Measurements from ENCODE around the gene FAM3B.

The FAM3B gene, protein sequence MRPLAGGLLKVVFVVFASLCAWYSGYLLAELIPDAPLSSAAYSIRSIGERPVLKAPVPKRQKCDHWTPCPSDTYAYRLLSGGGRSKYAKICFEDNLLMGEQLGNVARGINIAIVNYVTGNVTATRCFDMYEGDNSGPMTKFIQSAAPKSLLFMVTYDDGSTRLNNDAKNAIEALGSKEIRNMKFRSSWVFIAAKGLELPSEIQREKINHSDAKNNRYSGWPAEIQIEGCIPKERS

DNA sequence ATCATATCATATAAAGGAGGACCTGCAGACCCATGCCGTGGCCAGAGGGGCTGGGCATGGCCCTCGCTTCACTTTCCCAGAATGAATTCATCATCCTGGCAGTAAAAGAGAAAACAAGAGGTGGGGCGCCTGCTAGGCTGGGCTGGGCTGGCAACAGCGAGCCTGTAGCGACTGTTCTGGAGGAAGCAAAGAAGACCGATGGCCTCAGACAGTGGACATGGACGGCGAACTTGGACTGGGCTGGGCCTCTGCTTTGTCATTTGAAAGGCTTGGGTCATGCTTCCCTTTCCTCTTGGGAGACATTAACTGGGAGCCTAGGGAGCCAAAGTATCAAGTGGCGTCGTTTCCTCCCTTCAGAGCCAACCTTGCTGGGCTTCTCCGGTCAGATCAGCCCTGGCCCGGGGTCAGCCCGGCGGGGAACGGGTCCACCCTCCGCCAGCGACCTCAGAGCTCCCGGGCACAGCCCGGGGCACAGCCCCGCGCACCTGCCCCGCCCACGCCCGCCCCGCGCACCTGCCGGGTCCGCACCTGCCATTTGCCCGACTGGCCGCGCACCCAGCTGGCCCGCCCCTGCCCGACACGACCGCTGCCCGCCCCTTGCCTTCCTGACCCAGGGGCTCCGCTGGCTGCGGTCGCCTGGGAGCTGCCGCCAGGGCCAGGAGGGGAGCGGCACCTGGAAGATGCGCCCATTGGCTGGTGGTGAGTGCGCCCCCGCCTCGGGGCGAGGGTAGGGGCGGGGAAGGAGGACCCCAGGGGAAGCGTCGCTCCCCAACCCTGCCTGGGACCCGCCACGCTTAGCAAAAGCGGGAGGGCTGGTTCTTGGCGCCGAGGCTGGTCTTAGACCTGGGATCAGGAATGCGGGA, at the start of gene FAM3B:
Gene FAM3B, plus strand, starts transcription at position 602 of the 863 bp plus-strand sequence. Its CDS starts 79 bp downstream, at position 681.
- DNase-seq (ENCODE audit: low read depth), result no peak
- H3K4me3 ChIP-seq (ENCODE audit: control insufficient read depth, low read depth, low read length), result no peak within 1 kb of the TSS
- TF ChIP-seq, protein P1, sequence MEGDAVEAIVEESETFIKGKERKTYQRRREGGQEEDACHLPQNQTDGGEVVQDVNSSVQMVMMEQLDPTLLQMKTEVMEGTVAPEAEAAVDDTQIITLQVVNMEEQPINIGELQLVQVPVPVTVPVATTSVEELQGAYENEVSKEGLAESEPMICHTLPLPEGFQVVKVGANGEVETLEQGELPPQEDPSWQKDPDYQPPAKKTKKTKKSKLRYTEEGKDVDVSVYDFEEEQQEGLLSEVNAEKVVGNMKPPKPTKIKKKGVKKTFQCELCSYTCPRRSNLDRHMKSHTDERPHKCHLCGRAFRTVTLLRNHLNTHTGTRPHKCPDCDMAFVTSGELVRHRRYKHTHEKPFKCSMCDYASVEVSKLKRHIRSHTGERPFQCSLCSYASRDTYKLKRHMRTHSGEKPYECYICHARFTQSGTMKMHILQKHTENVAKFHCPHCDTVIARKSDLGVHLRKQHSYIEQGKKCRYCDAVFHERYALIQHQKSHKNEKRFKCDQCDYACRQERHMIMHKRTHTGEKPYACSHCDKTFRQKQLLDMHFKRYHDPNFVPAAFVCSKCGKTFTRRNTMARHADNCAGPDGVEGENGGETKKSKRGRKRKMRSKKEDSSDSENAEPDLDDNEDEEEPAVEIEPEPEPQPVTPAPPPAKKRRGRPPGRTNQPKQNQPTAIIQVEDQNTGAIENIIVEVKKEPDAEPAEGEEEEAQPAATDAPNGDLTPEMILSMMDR (IDR thresholded peaks at IDR 0.05; ENCODE audit: control insufficient read depth, insufficient read depth, low read depth, low read length, missing control alignments), result no peak

DNA sequence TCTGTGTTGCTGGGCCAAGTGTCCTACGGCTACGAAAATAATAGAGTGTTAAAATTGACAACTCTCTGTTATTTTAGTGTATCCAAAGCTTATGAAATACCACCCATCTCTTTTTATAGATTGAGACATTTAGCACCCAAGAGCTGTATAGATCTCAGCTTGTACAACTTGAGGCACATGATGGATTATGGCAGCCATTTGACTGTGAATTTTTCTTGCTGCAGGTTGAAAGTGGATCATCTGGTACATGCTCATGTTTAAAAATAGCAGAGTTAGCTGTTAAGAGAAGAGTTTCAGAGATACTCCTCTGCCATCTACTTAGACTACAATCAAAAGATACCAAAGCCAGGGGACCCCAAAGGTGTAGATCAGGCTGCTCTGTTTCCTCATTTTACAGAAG, 49.3 kb upstream of the FAM3B start:
- no peak overlapping the region for H3K4me3 ChIP-seq (ENCODE audit: control insufficient read depth, low read depth, low read length)
- DNase-seq (ENCODE audit: low read depth), result no peak
- TF ChIP-seq, protein P1 (IDR thresholded peaks at IDR 0.05; ENCODE audit: control insufficient read depth, insufficient read depth, low read depth, low read length, missing control alignments), result no peak

DNA sequence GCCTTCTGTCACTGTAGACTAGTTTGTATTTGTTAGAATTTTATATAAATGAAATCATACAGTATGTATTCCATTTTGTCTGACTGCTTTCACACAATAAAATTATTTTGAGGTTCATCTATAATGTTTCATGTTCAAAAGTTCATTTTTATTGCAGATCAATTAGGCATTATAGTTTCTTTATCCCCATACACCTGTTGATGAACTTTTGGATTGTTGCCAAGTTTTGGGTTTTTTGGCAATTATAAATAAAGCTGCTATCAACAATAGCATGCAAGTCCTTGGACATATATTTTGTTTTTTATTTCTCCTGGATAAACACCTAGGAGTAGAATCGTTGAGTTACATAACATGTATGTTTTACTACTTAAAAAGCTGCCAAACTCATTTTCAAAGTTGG, 47.1 kb upstream of the FAM3B start:
- DNase-seq (ENCODE audit: low read depth), result no peak
- H3K4me3 ChIP-seq (ENCODE audit: control insufficient read depth, low read depth, low read length), result no peak overlapping the region
- TF ChIP-seq, protein P1 (IDR thresholded peaks at IDR 0.05; ENCODE audit: control insufficient read depth, insufficient read depth, low read depth, low read length, missing control alignments), result no peak

DNA sequence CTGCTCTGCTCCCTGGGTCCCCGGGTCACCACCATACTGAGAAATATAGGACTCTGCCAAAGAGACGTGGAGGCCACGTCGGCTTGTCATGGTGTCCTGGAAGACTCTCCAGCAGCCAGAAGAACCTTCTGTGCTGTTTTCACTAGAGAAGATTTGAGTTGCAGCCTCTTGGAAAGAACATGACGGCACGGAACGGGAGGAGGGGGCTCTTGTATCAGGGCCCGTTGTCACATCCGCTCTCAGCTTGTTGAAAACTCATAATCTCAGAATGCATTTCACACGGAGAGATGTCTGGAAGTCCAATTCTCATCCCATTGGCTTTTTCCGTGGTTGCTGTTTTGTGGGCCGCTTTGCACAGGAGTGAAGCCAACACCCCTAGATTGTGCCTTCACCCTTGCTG, 39.4 kb upstream of the FAM3B start:
- no peak overlapping the region for H3K4me3 ChIP-seq (ENCODE audit: control insufficient read depth, low read depth, low read length)
- DNase-seq (ENCODE audit: low read depth), result no peak
- TF ChIP-seq, protein P1 (IDR thresholded peaks at IDR 0.05; ENCODE audit: control insufficient read depth, insufficient read depth, low read depth, low read length, missing control alignments), result no peak

DNA sequence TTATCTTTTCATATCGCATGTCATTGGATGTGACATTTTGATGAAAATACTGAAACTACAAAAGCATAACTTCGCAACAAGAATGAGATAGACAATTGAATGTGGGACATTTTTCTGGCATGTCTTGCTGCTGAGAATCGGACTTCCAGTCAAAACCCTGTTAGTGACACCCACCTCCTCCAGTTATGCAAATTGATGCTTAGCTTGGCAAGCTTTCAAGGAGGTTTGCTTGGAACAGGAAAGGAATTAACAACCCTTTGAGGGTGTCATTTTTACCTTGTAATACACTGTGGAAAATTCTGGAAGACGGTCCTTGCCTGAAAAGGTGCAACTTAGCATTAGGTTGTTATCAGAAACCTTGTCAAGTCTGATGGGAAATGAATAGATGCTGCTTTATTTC, 38.8 kb upstream of the FAM3B start:
- TF ChIP-seq, protein P1 (IDR thresholded peaks at IDR 0.05; ENCODE audit: control insufficient read depth, insufficient read depth, low read depth, low read length, missing control alignments), result no peak
- H3K4me3 ChIP-seq (ENCODE audit: control insufficient read depth, low read depth, low read length), result no peak overlapping the region
- DNase-seq (ENCODE audit: low read depth), result no peak

DNA sequence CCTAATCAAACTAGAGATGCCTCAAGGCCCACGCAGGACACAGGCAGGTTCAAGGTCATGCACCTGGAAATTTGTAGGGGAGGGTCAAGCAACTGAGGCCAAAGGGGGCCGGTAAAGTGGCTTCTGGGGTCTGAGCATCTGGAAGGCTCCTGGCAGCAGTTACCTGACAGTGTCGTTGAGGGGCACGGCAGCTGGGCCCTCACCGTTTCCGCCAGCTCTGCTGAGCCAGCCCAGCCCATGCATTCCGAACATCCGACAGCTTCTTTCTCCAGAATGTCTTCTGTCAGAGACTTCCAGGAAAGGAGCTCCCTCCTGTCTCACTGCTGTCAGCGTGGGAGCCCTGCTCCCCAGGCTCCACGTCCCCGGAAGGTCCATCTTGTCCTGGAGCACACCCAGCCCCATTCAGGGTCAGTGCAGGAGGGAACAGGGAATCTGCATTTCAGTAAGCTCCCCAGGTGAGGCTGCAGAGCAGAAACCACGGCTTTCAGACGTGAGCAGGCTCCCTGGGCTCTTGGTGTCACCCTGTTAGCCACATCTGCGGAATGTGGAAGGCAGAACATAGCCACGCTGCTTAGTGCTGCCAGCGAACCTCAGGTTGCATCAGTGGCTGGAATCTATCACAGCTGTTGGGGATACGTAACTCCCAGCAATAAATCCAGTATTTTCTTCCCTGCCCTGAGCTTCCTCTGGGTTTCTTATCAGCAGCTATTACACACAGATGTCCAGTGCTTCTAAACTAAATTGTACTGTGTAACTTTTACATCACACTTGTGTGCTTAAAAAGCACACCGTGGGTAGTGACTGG, 36.3 kb upstream of the FAM3B start:
- no peak overlapping the region for H3K4me3 ChIP-seq (ENCODE audit: control insufficient read depth, low read depth, low read length)
- DNase-seq (ENCODE audit: low read depth), result peak; percentile 89
- TF ChIP-seq, protein P1 (IDR thresholded peaks at IDR 0.05; ENCODE audit: control insufficient read depth, insufficient read depth, low read depth, low read length, missing control alignments), result no peak

Measured in AG09309 (cell line).